Measurements from ENCODE around the gene SH3PXD2A.

The SH3PXD2A gene

GRCh38 chr10:103582331-103583123 is 272.8 kb downstream of the SH3PXD2A start:
- no peak for DNase-seq (ENCODE audit: low spot score)

GRCh38 chr10:103581499-103581898 is 273.9 kb downstream of the SH3PXD2A start:
- DNase-seq (ENCODE audit: low spot score): no peak

- no peak for DNase-seq (ENCODE audit: low spot score)
Observed at GRCh38 chr10:103580430-103580829, 274.9 kb downstream of the SH3PXD2A start.

GRCh38 chr10:103580011-103580410 is 275.4 kb downstream of the SH3PXD2A start:
- no peak for DNase-seq (ENCODE audit: low spot score)

- peak; percentile 72 for DNase-seq (ENCODE audit: low spot score)
Observed at GRCh38 chr10:103578782-103579382, 276.5 kb downstream of the SH3PXD2A start.

GRCh38 chr10:103576862-103577261 is 278.5 kb downstream of the SH3PXD2A start:
- no peak for DNase-seq (ENCODE audit: low spot score)

GRCh38 chr10:103576076-103576471 is 279.3 kb downstream of the SH3PXD2A start:
- DNase-seq (ENCODE audit: low spot score): no peak

- no peak for DNase-seq (ENCODE audit: low spot score)
Observed at GRCh38 chr10:103575416-103576075, 279.8 kb downstream of the SH3PXD2A start.

GRCh38 chr10:103574097-103575061 is 281.0 kb downstream of the SH3PXD2A start:
- no peak for DNase-seq (ENCODE audit: low spot score)

GRCh38 chr10:103573205-103573487 is 282.2 kb downstream of the SH3PXD2A start:
- no peak for DNase-seq (ENCODE audit: low spot score)

- no peak for DNase-seq (ENCODE audit: low spot score)
Observed at GRCh38 chr10:103572347-103573204, 282.8 kb downstream of the SH3PXD2A start.

- no peak for DNase-seq (ENCODE audit: low spot score)
Observed at GRCh38 chr10:103571656-103571975, 283.8 kb downstream of the SH3PXD2A start.

GRCh38 chr10:103570844-103571655 is 284.3 kb downstream of the SH3PXD2A start:
- DNase-seq (ENCODE audit: low spot score): no peak

- no peak for DNase-seq (ENCODE audit: low spot score)
Observed at GRCh38 chr10:103569896-103570295, 285.5 kb downstream of the SH3PXD2A start.

GRCh38 chr10:103568505-103568904 is 286.9 kb downstream of the SH3PXD2A start:
- DNase-seq (ENCODE audit: low spot score): no peak

- DNase-seq (ENCODE audit: low spot score): no peak
Observed at GRCh38 chr10:103566536-103566935, 288.8 kb downstream of the SH3PXD2A start.

GRCh38 chr10:103564776-103565520 is 290.4 kb downstream of the SH3PXD2A start:
- peak; percentile 17 for DNase-seq (ENCODE audit: low spot score)

- DNase-seq (ENCODE audit: low spot score): no peak
Observed at GRCh38 chr10:103564116-103564501, 291.3 kb downstream of the SH3PXD2A start.

- DNase-seq (ENCODE audit: low spot score): no peak
Observed at GRCh38 chr10:103563231-103564115, 291.9 kb downstream of the SH3PXD2A start.
